HG03280 (cell line): ENCODE results near the gene TACC3.
"Not testable (repeated sequence)": the region's sequence is repeated elsewhere in the genome, so short reads cannot be mapped to it uniquely, and the experiment has no call there.

Experiments
- ATAC-seq: cut with Tn5 transposase; IDR thresholded peaks from one replicate; pipeline ENCODE4 v1.9.1; 2021; ENCODE audit warnings: mild to moderate bottlenecking, moderate library complexity; ENCODE audit not compliant: unreplicated experiment

TACC3 gene

DNA sequence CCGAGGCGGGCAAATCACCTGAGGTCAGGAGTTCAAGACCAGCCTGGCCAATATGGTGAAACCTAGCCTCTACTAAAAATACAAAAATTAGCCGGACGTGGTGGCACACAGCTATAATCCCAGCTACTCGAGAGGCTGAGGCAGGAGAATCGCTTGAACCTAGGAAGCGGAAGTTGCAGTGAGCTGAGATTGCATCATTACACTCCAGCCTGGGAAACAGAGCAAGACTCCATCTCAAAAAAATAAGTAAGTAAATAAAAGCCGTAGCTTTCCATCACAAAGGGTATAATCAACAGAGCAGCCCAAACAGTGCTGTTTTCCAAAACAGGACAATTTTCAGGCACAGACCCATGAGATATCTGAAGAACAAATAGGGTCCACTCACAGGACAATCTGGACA, 19.6 kb upstream of the TACC3 start:
- not testable (repeated sequence) for ATAC-seq

DNA sequence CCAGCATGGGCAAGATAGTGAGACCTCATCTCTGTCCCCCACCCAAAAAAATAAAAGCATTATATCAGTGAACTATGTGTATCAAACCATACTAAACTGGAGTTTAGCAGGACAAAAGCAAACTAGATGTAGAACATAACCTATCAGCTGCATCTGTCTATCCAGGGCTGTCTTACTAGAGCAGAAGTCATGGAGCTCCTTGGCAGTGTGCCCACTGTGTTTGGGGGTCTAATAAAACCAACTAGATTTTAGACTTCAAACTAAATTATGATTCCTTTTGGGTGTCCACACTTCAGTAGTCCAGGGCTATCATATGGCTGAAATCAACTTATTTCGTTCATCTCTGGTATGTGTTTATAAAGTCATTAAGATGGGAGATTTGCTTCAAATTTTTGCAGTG, 17.5 kb upstream of the TACC3 start:
- ATAC-seq: no peak

DNA sequence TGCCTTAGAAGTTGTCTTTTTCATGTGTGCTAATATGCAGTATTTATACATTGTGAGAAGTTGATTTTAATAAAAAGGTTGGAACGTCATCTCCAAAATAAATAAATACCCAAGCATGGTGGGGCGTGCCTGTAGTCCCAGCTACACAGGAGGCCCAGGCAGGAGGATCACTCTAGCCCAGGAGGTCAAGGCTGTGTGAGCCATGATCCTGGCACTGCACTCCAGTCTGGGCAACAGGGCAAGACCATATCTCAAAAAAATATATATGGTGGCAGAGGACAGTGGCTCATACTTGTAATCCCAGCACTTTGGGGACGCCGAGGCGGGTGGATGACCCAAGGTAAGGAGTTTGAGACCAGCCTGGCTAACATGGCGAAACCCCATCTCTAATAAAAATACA, 15.6 kb upstream of the TACC3 start:
- no peak for ATAC-seq

DNA sequence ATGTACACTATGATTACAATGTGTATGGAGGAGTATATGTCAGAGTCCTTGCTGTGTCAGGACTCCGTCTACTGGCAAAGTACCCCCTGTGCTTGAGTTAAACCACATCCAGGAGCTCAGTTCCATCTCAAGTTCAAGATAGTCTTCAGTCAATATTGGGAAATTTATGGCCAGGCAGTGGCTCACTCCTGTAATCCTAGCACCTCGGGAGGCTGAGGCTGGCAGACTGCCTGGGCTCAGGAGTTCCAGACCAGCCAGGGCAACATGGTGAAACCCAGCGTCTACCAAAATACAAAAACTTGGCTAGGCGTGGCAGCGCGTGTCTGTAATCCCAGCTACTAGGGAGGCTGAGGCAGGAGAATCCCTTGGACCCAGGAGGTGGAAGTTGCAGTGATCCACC, 15.0 kb upstream of the TACC3 start:
- no peak for ATAC-seq

GRCh38 chr4:1708581-1708980, 12.7 kb upstream of the TACC3 start:
- ATAC-seq: no peak

DNA sequence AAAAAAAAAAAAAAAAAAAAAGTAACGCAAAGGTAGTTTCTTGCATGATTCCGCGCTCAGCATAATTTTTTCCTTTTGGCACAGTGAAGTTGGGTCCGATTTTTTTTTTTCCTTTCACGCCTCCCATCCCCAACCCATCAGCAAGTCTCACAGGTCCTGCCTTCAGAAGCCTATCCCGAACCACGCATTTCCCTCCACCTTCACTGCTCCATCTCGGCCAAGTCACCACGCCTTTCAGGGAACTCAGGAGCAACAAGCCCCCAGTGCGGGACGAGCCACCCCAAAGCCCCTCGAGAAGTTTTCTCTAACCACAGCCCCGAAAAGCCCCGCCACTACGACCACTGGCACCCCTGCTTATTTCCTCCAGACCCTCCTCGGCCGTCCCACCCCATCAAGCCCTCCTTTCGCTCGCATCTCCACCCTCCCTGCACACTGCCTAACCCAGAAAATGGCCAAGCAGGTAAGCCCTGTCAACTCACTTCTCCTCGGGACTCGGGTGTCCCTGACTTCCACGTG, 10.2 kb upstream of the TACC3 start:
- no peak for ATAC-seq

DNA sequence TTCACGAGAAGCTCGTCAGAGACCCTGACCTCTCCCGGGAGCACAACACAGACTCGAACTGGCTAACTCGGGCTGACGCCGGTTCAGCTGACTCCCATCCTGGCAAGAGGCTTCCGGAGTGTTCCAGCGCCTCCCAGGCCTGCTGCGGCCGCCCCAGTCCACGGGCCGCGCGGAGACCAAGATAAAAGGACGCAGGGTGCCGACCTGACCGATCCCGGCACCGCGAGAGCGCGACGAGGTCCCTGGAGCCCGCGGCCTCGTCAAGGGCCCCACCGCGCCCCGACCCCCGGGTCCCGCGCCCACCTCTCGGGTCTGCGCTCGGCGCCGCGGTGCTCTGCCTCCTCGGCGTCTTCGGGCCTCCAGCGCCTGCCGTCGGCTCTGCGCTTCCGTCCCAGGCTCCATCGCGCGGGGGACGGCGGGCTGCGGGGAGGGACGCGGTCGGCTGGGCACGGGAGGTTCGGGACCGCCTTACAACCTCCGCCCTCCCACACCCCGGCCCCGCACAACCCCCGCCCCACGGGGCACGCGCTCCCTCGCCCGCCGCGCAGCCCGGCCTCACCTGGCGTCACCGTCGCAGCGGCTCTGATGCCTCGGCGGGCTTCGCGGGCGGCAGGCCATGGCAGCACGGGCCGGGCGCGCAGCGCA, 9.6 kb upstream of the TACC3 start:
- ATAC-seq: peak; percentile 21

DNA sequence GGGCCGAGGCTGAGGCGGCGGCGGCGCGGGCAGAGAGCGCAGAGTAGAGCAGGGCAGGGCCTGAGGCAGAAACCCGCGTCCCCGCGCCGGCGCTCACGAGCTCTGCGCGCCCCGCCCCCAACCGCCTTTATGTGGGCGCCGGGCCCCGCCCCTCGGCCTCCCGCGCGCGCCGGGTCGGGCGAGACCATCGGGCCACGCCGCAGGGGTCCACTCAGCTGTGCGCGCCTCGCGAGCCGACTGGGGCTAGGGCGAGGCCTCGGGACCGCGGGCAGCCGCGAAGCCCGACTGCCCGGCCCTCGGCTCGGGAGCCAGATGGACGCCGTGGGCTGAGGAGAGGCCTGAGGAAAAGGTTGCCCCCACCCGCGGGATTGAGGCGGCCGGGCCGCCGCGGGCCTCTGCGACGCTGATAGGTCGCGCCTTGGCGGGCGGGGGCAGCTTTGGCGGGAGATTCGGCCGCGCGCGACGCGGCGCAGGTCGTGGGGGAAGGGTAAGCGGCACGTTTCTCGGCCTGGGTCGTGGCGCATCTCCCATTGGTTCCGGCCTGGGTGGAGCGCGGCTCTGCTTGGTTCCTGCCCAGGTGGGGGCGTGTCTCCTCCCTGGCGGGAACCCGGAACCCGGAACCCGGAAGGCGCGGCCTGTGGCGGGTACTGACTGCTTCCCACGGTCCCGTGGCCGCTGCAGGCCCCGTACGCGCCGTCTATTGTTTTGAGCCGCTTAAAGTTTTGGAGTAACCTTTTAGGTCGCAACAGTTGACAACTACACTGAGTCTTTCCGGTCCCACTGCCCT, 8.9 kb upstream of the TACC3 start, which contains the start of gene SLBP:
Gene SLBP, minus strand, starts transcription at position 104 of the 787 bp plus-strand sequence. CDS start 131 bp downstream, outside the sequence.
- peak; percentile 81 for ATAC-seq

- ATAC-seq: peak; percentile 15
These were observed 8.1 kb upstream of the TACC3 start for GRCh38 chr4:1713003-1713851.

DNA sequence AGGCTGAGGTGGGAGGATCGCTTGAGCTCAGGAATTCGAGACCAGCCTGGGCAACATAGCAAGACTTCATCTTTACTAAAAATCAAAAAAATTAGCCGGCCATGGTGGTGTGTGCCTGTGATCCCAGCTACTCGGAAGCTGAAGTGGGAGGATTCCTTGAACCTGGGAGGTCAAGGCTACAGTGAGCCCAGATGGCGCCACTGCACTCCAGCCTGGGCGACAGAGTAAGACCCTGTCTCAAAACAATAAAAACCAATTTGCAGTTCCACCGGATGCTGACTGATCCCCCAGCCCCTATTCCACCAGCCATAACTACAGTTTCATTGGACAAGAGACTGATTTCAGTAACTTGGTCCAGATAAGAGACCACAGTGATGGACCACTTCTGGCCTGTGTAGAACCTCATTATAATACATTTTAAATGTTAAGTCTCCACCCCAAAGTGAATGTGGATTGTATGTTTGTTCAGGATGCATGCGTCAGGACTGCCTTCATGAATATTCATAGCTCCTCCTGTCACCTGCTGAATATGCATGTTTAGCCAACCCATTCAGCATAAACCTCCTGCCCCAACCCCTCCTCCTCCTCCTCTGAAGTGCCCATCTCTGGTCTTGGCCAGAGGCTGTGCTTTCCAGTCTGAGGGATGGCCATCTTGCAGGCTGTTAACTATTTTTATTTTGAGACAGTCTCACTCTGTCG, 6.9 kb upstream of the TACC3 start:
- no peak for ATAC-seq

DNA sequence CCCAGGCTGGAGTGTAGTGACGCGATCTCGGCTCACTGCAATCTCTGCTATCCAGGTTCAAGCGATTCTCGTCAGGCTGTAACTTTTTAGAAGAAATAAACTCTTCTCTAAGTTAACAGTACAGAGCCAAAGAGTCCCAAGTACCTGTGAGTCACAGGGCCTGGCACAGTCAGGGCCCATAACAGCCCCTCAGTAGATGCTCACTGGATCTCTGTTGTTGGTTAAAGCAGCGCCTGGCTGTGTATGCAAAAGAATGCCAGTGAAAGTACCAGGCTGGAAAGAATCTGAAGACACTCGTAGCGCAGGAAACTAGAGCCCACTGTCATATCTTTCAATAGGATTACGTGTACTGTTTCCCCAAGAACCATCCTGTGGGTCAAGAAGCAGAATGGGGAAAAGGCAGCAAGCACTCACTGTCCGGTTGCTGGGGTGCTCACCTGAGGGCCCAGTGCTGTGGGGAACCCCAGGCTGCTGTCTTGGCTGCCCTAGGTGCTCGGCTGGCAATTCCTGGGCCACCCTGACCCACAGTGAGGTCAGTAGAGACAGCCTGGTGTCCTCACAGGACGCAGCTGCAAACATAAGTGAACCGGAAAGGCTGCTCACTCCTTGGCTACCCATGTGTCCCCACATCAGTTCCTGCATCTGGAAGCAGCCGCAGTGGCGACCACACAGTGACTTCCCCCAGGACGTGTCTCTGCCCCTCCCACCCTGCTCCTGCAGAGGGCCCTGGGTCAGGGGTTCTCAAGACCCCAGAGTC, 6.1 kb upstream of the TACC3 start:
- ATAC-seq: no peak

- ATAC-seq: no peak
These were observed 5.0 kb upstream of the TACC3 start for GRCh38 chr4:1716065-1716945.

- ATAC-seq: no peak
These were observed 3.9 kb upstream of the TACC3 start for GRCh38 chr4:1717129-1718094.

- ATAC-seq: no peak
These were observed 3.0 kb upstream of the TACC3 start for GRCh38 chr4:1718095-1718850.

- peak; percentile 16 for ATAC-seq
These were observed 948 bp upstream of the TACC3 start for GRCh38 chr4:1720163-1720983.
